ENCODE results near the gene ADI1. TPM values are rescaled to one million over a fixed set of nuclear protein-coding genes. Genes with fewer than 3 reads are reported as not detected.

Gene ADI1
- total and polyA plus RNA-seq, 2 of the 4 experiments (the other 2 are of a cell fraction), result 43.2 to 46.0 TPM

- H3K4me2 ChIP-seq (ENCODE audit: low read depth, low read length), result peak overlapping the region; percentile 98
- CTCF ChIA-PET, result no interaction called here
- H3K4me3 ChIP-seq (ENCODE audit: insufficient read depth, low read depth, low read length), result peak overlapping the region; percentile 79
- ATAC-seq (ENCODE audit: low read depth), result peak; percentile 85
- peaks cover 10% of the 10 kb centered on the region for H3K9me1 ChIP-seq (ENCODE audit: insufficient read depth, low read length)
- H3K23ac ChIP-seq (ENCODE audit: low read depth, low read length), result peak overlapping the region; percentile 78
- dilution Hi-C loops (cut with HindIII; ENCODE audit: low sequenced_read_pairs, unreplicated experiment), result no loop called here
- H3K27ac ChIP-seq (ENCODE audit: insufficient read depth, low read length), result peak overlapping the region; percentile 83
- no TSS peak for BruUV-seq (replicated peaks)
- H2BK20ac ChIP-seq (ENCODE audit: low read depth, low read length), result no peak overlapping the region
- 1% methylated on average over 44 of the region's 67 CpGs; no CpG with 5 or more reads in 1 of the 2 experiments for WGBS, 2 experiments (ENCODE audit: extremely low coverage in 2 of 2, insufficient read length in 1 of 2)
- no peaks in the 10 kb centered on the region for H3K9me3 ChIP-seq (ENCODE audit: control insufficient read depth, insufficient read depth, low read length)
- H2AK5ac ChIP-seq (ENCODE audit: low read depth, low read length), result peak overlapping the region; percentile 56; the same call in 1 of the 2 replicates
- peak overlapping the region; percentile 83 for H2BK5ac ChIP-seq (ENCODE audit: low read depth, low read length, poor library complexity, severe bottlenecking)
- peaks cover 2% of the 10 kb centered on the region; the same call in 1 of the 2 replicates for H3K36me3 ChIP-seq (ENCODE audit: control insufficient read depth, insufficient read depth, low read length)
- DNase-seq, result peak; percentile 96
- H3K27me3 ChIP-seq (ENCODE audit: control insufficient read depth, insufficient read depth, low read length), result no peaks in the 10 kb centered on the region
- H3K18ac ChIP-seq (ENCODE audit: low read depth, low read length), result peak overlapping the region; percentile 45
- in situ Hi-C loops (cut with MboI; ENCODE audit: low sequenced_read_pairs), result no loop called here
- peak overlapping the region; percentile 53; the same call in 1 of the 2 replicates for H4K5ac ChIP-seq (ENCODE audit: low read depth, low read length)
- peak overlapping the region; percentile 78 for H3K56ac ChIP-seq (ENCODE audit: extremely low read depth, insufficient read depth, low read length)
- TF ChIP-seq CTCF (conservative IDR thresholded peaks at IDR 0.05; ENCODE audit: low read depth, low read length), result no peak
- 0 out of 2 replicates have a peak, but pooled peaks have one; percentile 9 for TF ChIP-seq FOS (IDR thresholded peaks at IDR 0.05; ENCODE audit: low read depth, low read length)
- TF ChIP-seq ELK1 (IDR thresholded peaks at IDR 0.05; ENCODE audit: borderline replicate concordance, low read depth, low read length), result no peak
- no peak; the same call in 1 of the 2 replicates for TF ChIP-seq USF2 (IDR thresholded peaks at IDR 0.05; ENCODE audit: low read depth, low read length)
- TF ChIP-seq MAZ (IDR thresholded peaks at IDR 0.05; ENCODE audit: borderline replicate concordance, low read depth, low read length), result peak; percentile 95; the same call in 1 of the 2 replicates
- TF ChIP-seq POLR2A (IDR thresholded peaks at IDR 0.05; ENCODE audit: low read depth, low read length), result peak; percentile 48
- TF ChIP-seq RFX5 (IDR thresholded peaks at IDR 0.05; ENCODE audit: low read depth, low read length), result no peak
- TF ChIP-seq BHLHE40 (IDR thresholded peaks at IDR 0.05; ENCODE audit: low read depth, low read length), result no peak; the same call in 1 of the 2 replicates
- no peak for TF ChIP-seq RCOR1 (IDR thresholded peaks at IDR 0.05; ENCODE audit: insufficient replicate concordance, low read length)
- H3K79me1 ChIP-seq (ENCODE audit: low read depth in 1 of 2, low read length in 2 of 2), result peaks cover 26 to 39% of the 10 kb centered on the region in 2 experiments
- POLR2A ChIA-PET (ENCODE audit: unreplicated experiment), result interaction anchor here (1.0 kb wide), 1 partner anchor 39 kb away, joined by 3 read pairs; no protein-coding TSS in a partner anchor
- H3K9ac ChIP-seq (ENCODE audit: low read depth, low read length), result peak overlapping the region; percentile 80
- H2BK120ac ChIP-seq (ENCODE audit: low read depth, low read length), result peak overlapping the region; percentile 26; the same call in 1 of the 2 replicates
- peak overlapping the region; percentile 95 for H2AFZ ChIP-seq (replicated peaks; ENCODE audit: low read length, poor library complexity)
- H3K4me1 ChIP-seq (ENCODE audit: control insufficient read depth, insufficient read depth, low read length), result peaks cover 8% of the 10 kb centered on the region
- H4K20me1 ChIP-seq (ENCODE audit: insufficient read depth, low read length), result no peaks in the 10 kb centered on the region
- H2AK9ac ChIP-seq (replicated peaks; ENCODE audit: low read depth, low read length, poor library complexity), result peak overlapping the region; percentile 82
- H3K4ac ChIP-seq (ENCODE audit: low read depth, low read length), result peak overlapping the region; percentile 83
- H4K91ac ChIP-seq (ENCODE audit: insufficient read depth, low read depth, low read length), result peak overlapping the region; percentile 80
- H2BK15ac ChIP-seq (ENCODE audit: low read depth, low read length), result no peak overlapping the region
- intact Hi-C loops (cut with micrococcal nuclease), result no loop called here
- H3K14ac ChIP-seq (replicated peaks; ENCODE audit: low read depth, low read length), result peak overlapping the region; percentile 95
- peak overlapping the region; percentile 51 to 92; a peak in 2 of 4 replicates for H4K8ac ChIP-seq (ENCODE audit: low read depth in 2 of 2, low read length in 2 of 2)
These were observed 656 bp downstream of the ADI1 start for GRCh38 chr2:3518496-3519254.

Measured in IMR-90 (cell line).